H9 (cell line): ENCODE results near the gene MAP3K5. TPM values are rescaled to one million over a fixed set of nuclear protein-coding genes. Genes with fewer than 3 reads are reported as not detected.

ENCODE experiments used
- DNase-seq: peaks from one replicate; pipeline ENCODE4 v3.0.0-alpha.2; 2017
- H2AFZ ChIP-seq: one replicate; pipeline ENCODE4 v1.6.1; 2013; ENCODE audit warnings: mild to moderate bottlenecking, low read length, control low read depth, moderate library complexity
- H2AK5ac ChIP-seq: 2 replicates; pipeline ENCODE4 v1.6.1; 2013; ENCODE audit warnings: low read length, control low read depth, mixed read lengths; ENCODE audit not compliant: insufficient read length
- H2BK120ac ChIP-seq: one replicate; pipeline ENCODE4 v1.6.1; 2013; ENCODE audit warnings: low read depth, mild to moderate bottlenecking, low read length, control low read depth, inconsistent platforms; ENCODE audit not compliant: poor library complexity, severe bottlenecking
- H2BK12ac ChIP-seq: 2 replicates; pipeline ENCODE4 v1.6.1; 2013; ENCODE audit warnings: low read length, control low read depth, mixed read lengths, low read depth; ENCODE audit not compliant: insufficient read length
- H2BK15ac ChIP-seq: 2 replicates; pipeline ENCODE4 v1.6.1; 2013; ENCODE audit warnings: low read depth, low read length, control low read depth
- H2BK20ac ChIP-seq: one replicate; pipeline ENCODE4 v1.6.1; 2013; ENCODE audit warnings: low read depth, mild to moderate bottlenecking, low read length, control low read depth, inconsistent platforms; ENCODE audit not compliant: poor library complexity, severe bottlenecking
- H2BK5ac ChIP-seq: 2 replicates; pipeline ENCODE4 v1.6.1; 2013; ENCODE audit warnings: low read length, control low read depth, mixed read lengths; ENCODE audit not compliant: insufficient read length
- H3K14ac ChIP-seq: 2 replicates; pipeline ENCODE4 v1.6.1; 2013; ENCODE audit warnings: low read length, control low read depth; ENCODE audit not compliant: insufficient read depth
- H3K18ac ChIP-seq: 2 replicates; pipeline ENCODE4 v1.6.1; 2013; ENCODE audit warnings: low read depth, mild to moderate bottlenecking, mixed read lengths, low read length, control low read depth; ENCODE audit not compliant: insufficient read length
- H3K23ac ChIP-seq: 2 replicates; pipeline ENCODE4 v1.6.1; 2013; ENCODE audit warnings: low read length, control low read depth, mixed read lengths, low read depth; ENCODE audit not compliant: insufficient read length
- H3K23me2 ChIP-seq: 2 replicates; pipeline ENCODE4 v1.6.1; 2013; ENCODE audit warnings: low read depth, mild to moderate bottlenecking, mixed read lengths, low read length, control low read depth; ENCODE audit not compliant: insufficient read length, poor library complexity, severe bottlenecking
- H3K27ac ChIP-seq: 2 replicates; pipeline ENCODE4 v1.5.1; 2013; ENCODE audit warnings: low read length, control low read depth, mixed read lengths, low read depth; ENCODE audit not compliant: insufficient read length
- H3K27me3 ChIP-seq: 2 replicates; pipeline ENCODE4 v1.6.1; 2013; ENCODE audit warnings: low read length, control low read depth, inconsistent platforms; ENCODE audit not compliant: insufficient read depth
- H3K4ac ChIP-seq: 2 replicates; pipeline ENCODE4 v1.6.1; 2013; ENCODE audit warnings: low read depth, mild to moderate bottlenecking, control low read depth, inconsistent platforms, low read length, moderate library complexity
- H3K4me1 ChIP-seq: 2 replicates; pipeline ENCODE4 v1.6.1; 2013; ENCODE audit warnings: low read length, control low read depth, inconsistent platforms; ENCODE audit not compliant: insufficient read depth
- H3K4me2 ChIP-seq: 2 replicates; pipeline ENCODE4 v1.6.1; 2013; ENCODE audit warnings: low read length, control low read depth, mixed read lengths; ENCODE audit not compliant: insufficient read length, insufficient read depth
- H3K56ac ChIP-seq: 2 replicates; pipeline ENCODE4 v1.6.1; 2013; ENCODE audit warnings: low read depth, mild to moderate bottlenecking, mixed read lengths, low read length, control low read depth; ENCODE audit not compliant: insufficient read length
- H3K79me1 ChIP-seq: 2 replicates; pipeline ENCODE4 v1.6.1; 2013; ENCODE audit warnings: low read depth, mild to moderate bottlenecking, moderate library complexity, low read length, control low read depth, inconsistent platforms; ENCODE audit not compliant: insufficient read depth, poor library complexity, severe bottlenecking
- H3K79me2 ChIP-seq: 2 replicates; pipeline ENCODE4 v1.6.1; 2013; ENCODE audit warnings: low read length, control low read depth, inconsistent platforms; ENCODE audit not compliant: insufficient read depth
- H3K9ac ChIP-seq: 2 replicates; pipeline ENCODE4 v1.6.1; 2013; ENCODE audit warnings: low read length, control low read depth, mixed read lengths; ENCODE audit not compliant: insufficient read length; ENCODE audit errors: extremely low read depth
- H3K9me3 ChIP-seq: one replicate; pipeline ENCODE4 v1.6.1; 2013; ENCODE audit warnings: low read depth, low read length, inconsistent platforms; ENCODE audit not compliant: control insufficient read depth
- H3T11ph ChIP-seq: one replicate; pipeline ENCODE4 v1.6.1; 2013; ENCODE audit warnings: mild to moderate bottlenecking, low read length, control low read depth, inconsistent platforms
- H4K20me1 ChIP-seq: one replicate; pipeline ENCODE4 v1.6.1; 2013; ENCODE audit not compliant: control insufficient read depth, insufficient read length, insufficient read depth
- H4K5ac ChIP-seq: 2 replicates; pipeline ENCODE4 v1.6.1; 2013; ENCODE audit warnings: low read depth, mild to moderate bottlenecking, mixed read lengths, low read length, control low read depth; ENCODE audit not compliant: insufficient read length
- H4K8ac ChIP-seq: replicated peaks from 2 replicates; pipeline ENCODE4 v1.6.1; 2013; ENCODE audit warnings: low read length, control low read depth, mixed read lengths, low read depth; ENCODE audit not compliant: insufficient read length
- H4K91ac ChIP-seq: 2 replicates; pipeline ENCODE4 v1.6.1; 2013; ENCODE audit warnings: low read depth, mild to moderate bottlenecking, moderate library complexity, mixed read lengths, low read length, control low read depth; ENCODE audit not compliant: insufficient read length
- H3K27ac Mint-ChIP-seq, 3 experiments: 2 replicates in 2 of 3; 3 replicates in 1 of 3; pipeline ENCODE4 v1.8.0; 2020 to 2021; ENCODE audit warnings: mixed read lengths in 3 of 3, mild to moderate bottlenecking in 1 of 3, moderate library complexity in 1 of 3
- H3K27me3 Mint-ChIP-seq: 2 replicates; pipeline ENCODE4 v1.8.0; 2021; ENCODE audit warnings: low read depth, mild to moderate bottlenecking, moderate library complexity, mixed read lengths
- H3K36me3 Mint-ChIP-seq, 3 experiments: 2 replicates in 2 of 3; 3 replicates in 1 of 3; pipeline ENCODE4 v1.8.0; 2020 to 2021; ENCODE audit warnings: low read depth in 3 of 3, mixed read lengths in 3 of 3; ENCODE audit not compliant: insufficient read depth in 1 of 3
- H3K4me1 Mint-ChIP-seq, 2 experiments: 2 replicates each; pipeline ENCODE4 v1.8.0; 2020; ENCODE audit warnings: mixed read lengths in 2 of 2
- H3K4me3 Mint-ChIP-seq, 2 experiments: 2 replicates in 1 of 2; 3 replicates in 1 of 2; pipeline ENCODE4 v1.8.0; 2020 to 2021; ENCODE audit warnings: mild to moderate bottlenecking in 2 of 2, mixed read lengths in 2 of 2, moderate library complexity in 1 of 2
- H3K9me3 Mint-ChIP-seq, 2 experiments: 2 replicates in 1 of 2; 3 replicates in 1 of 2; pipeline ENCODE4 v1.8.0; 2020; ENCODE audit warnings: mild to moderate bottlenecking in 2 of 2, mixed read lengths in 2 of 2, moderate library complexity in 1 of 2
- CTCF ChIP-seq: fragments of 200-600 bp; sonication (generic); conservative IDR thresholded peaks from 3 replicates; pipeline ENCODE4 v1.8.0; 2021; ENCODE audit warnings: antibody characterized with exemption, mild to moderate bottlenecking
- WGBS: extraction: QIAGEN DNeasy Blood & Tissue Kit; methylation state at CpG from one replicate; pipeline ENCODE4 v1.1.7; 2013; ENCODE audit warnings: missing lambda C conversion rate, low lambda C conversion rate, mixed read lengths; ENCODE audit not compliant: insufficient read length; ENCODE audit errors: extremely low coverage; 5-methylcytosine and 5-hydroxymethylcytosine counted together
- total RNA-seq: library from RNA; stranded (reverse); gene quantifications from 2 replicates; pipeline ENCODE4 v1.2.1, GENCODE V29; 2021

The MAP3K5 gene
- total RNA-seq, 1 experiment from 2014 or later, result 1.6 TPM

GRCh38 chr6:136717716-136717990, 74.6 kb downstream of the MAP3K5 start:
- no peak overlapping the region for H3K56ac ChIP-seq
- H3T11ph ChIP-seq, result no peak overlapping the region
- no peak overlapping the region for H3K27ac Mint-ChIP-seq
- no peak overlapping the region for H4K91ac ChIP-seq
- no peaks in the 10 kb centered on the region for H3K23me2 ChIP-seq
- H3K23ac ChIP-seq, result no peak overlapping the region
- no peak overlapping the region for H2AFZ ChIP-seq
- H4K8ac ChIP-seq, result no peak overlapping the region
- no peak overlapping the region for H2AK5ac ChIP-seq
- peaks cover 0 to 3% of the 10 kb centered on the region in 2 experiments; a peak in 2 of 5 replicates for H3K9me3 Mint-ChIP-seq
- H3K4me2 ChIP-seq, result no peak overlapping the region
- no peak overlapping the region for H2BK12ac ChIP-seq
- no peak overlapping the region for H4K5ac ChIP-seq
- H3K4me1 ChIP-seq, result peaks cover 3% of the 10 kb centered on the region; the same call in 1 of the 2 replicates
- H3K4me3 Mint-ChIP-seq, result no peak overlapping the region
- H3K79me2 ChIP-seq, result no peaks in the 10 kb centered on the region
- H3K79me1 ChIP-seq, result no peaks in the 10 kb centered on the region
- no peaks in the 10 kb centered on the region for H4K20me1 ChIP-seq
- no peak overlapping the region for H2BK15ac ChIP-seq
- H3K4ac ChIP-seq, result no peak overlapping the region
- no peak for DNase-seq
- no peak overlapping the region for H2BK5ac ChIP-seq
- no peak overlapping the region for H3K27ac ChIP-seq
- H2BK120ac ChIP-seq, result no peak overlapping the region
- H3K14ac ChIP-seq, result no peak overlapping the region
- no peak overlapping the region for H3K9ac ChIP-seq
- peaks cover 6 to 10% of the 10 kb centered on the region in 2 experiments; a peak in 3 of 4 replicates for H3K4me1 Mint-ChIP-seq
- H3K9me3 ChIP-seq, result no peaks in the 10 kb centered on the region
- TF ChIP-seq CTCF, result no peak
- H3K36me3 Mint-ChIP-seq, result peaks cover 0 to 3% (median 0%) of the 10 kb centered on the region in 3 experiments; a peak in 1 of 7 replicates
- WGBS, result no CpG with 5 or more reads among the region's 1 CpG
- no peak overlapping the region for H3K18ac ChIP-seq
- H3K27me3 Mint-ChIP-seq, result no peaks in the 10 kb centered on the region
- no peaks in the 10 kb centered on the region; the same call in 1 of the 2 replicates for H3K27me3 ChIP-seq
- H2BK20ac ChIP-seq, result no peak overlapping the region
